Breast epithelium (tissue), 3 donors: ENCODE results near the gene PTTG1IP.

Experiments
- CTCF ChIP-seq, 3 donors: fragments of 450-650 bp; IDR thresholded peaks; one replicate each; pipeline ENCODE4 v1.5.1; 2016 to 2017; ENCODE audit warnings: antibody characterized with exemption in 3 of 3, mild to moderate bottlenecking in 3 of 3, moderate library complexity in 3 of 3
- POLR2A ChIP-seq: fragments of 450-650 bp; IDR thresholded peaks from one replicate; pipeline ENCODE4 v1.6.1; 2016; ENCODE audit warnings: antibody characterized with exemption, mild to moderate bottlenecking, moderate library complexity
- POLR2AphosphoS5 ChIP-seq, 3 donors: sonication (generic); formaldehyde crosslinking; IDR thresholded peaks; one replicate each; pipeline ENCODE4 v1.6.1; 2017; ENCODE audit warnings: antibody characterized with exemption in 3 of 3

DNA sequence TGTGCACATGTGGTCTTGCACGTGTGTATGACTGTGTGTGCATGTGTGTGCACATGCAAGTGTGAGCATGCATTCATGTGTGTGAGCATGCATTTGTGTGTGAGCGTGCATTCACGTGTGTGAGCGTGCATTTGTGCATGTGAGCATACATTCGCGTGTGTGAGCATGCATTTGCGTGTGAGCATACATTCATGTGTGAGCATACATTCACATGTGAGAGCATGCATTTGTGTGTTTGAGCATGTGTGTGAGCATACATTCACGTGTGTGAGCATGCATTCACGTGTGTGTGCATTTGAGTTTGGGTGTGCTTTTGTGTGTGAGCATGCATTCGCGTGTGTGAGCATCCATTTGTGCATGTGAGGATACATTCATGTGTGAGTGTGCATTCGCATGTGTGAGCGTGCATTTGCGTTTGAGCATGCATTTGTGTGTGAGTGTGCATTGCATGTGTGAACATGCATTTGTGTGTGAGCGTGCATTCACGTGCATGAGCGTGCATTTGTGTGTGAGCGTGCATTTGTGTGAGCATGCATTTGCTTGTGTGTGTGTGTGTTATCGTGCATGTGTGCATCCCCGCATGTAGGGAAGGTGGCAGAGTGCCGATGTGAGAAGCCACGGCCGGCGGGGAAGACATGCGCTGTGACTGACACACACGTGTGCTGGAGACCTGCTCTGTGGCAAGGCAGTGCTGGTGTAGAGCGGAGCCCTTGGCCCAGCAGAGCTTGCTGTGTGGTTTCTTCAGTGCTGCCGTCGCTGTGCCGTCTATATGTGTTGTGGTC, 29.0 kb upstream of the PTTG1IP start:
- TF ChIP-seq POLR2A (no peak), POLR2AphosphoS5 (IDR thresholded peaks at IDR 0.05) (no peak), CTCF (IDR thresholded peaks at IDR 0.05) (no peak)
